ENCODE measurements around the gene BANP.

DNA sequence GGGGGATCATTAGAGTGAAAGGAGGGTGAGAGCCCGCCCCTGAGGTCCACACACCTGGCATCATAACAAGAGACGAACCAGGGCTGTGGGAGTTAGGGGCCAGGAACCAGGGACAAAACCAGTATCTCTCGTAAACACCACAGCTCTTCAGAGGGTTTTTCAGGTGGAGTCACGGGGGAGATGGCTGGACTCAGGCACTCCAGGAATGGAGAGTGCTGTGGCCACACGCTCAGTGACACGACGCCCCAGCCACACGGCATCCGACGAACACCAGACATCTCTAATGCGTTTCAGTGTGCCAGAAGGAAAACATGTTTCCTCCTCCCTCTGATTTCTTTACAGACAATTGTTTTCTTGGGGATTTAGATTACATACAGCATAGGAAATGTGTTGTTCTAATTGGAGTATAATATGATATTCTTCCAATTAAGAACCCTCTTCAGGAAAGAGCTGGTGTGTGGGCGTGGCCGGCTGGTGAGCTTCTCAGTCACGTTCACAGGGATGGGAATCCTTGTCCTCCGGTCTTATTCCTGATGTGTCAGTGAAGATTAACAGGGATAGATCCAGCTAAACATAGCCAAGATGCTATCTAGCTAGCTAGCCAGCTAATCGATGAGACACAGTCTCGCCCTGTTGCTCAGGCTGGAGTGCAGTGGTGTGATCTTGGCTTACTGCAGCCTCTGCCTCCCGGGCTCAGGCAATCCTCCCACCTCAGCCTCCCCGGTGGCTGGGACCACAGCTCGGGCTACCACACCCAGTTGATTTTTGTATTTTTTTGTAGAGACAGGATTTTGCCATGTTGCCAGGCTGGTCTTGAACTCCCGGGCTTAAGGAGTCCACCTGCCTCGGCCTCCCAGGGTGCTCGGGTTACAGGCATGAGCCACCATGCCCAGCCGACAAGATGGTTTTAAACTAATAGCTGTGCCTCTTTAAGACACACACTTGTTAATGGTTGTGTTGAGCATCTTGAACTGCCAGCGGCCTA lies 98.6 kb downstream of the BANP start:
- TF ChIP-seq, protein P1, sequence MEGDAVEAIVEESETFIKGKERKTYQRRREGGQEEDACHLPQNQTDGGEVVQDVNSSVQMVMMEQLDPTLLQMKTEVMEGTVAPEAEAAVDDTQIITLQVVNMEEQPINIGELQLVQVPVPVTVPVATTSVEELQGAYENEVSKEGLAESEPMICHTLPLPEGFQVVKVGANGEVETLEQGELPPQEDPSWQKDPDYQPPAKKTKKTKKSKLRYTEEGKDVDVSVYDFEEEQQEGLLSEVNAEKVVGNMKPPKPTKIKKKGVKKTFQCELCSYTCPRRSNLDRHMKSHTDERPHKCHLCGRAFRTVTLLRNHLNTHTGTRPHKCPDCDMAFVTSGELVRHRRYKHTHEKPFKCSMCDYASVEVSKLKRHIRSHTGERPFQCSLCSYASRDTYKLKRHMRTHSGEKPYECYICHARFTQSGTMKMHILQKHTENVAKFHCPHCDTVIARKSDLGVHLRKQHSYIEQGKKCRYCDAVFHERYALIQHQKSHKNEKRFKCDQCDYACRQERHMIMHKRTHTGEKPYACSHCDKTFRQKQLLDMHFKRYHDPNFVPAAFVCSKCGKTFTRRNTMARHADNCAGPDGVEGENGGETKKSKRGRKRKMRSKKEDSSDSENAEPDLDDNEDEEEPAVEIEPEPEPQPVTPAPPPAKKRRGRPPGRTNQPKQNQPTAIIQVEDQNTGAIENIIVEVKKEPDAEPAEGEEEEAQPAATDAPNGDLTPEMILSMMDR (IDR thresholded peaks at IDR 0.05) = no peak
- no peak for TF ChIP-seq POLR2AphosphoS5 (IDR thresholded peaks at IDR 0.05; ENCODE audit: low read depth, low read length)
